ENCODE measurements around the gene IFNA2.

The IFNA2 gene

DNA sequence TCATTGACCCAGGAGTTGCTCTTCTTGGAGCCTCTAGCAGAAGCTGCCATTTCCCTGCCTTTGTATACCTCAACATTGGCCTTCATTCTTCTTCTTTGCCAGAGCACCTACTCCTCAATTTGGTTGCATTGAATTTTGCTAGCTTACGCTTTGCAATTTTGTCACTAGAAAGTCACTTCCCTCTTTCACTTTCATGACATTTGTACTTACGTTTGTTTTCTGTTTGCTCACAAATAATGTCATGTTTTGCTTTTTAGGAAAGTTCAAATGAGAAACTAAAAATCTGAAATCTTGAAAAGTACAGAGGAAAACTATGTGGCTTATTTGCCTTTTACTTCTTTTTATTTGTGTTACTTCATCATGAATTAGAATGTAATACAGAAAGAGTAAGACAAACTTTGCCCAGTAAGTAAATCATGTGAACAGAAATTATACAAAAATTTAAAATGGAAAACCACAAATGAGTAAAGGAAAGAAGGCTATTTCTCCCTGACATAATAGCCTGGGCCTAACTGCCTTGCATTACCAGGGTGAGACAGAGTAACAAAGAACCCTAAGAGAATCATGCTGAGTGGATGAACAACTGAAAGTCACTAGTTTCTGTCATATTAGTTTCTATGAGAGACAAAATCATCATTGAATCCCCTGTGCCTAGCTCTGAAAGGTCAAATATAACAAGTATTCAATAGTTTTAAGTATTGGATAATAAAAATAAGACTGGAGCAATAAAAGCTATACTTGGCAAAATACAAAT lies 47.7 kb upstream of the IFNA2 start:
- Histone ChIP-seq H4K20me1 (ENCODE audit: insufficient read depth, low read length) (no peaks in the 10 kb centered on the region), H3K4me1 (ENCODE audit: low read length) (no peaks in the 10 kb centered on the region), H2AFZ (ENCODE audit: low read length) (no peak overlapping the region), H3K36me3 (replicated peaks; ENCODE audit: insufficient read depth, low read length) (no peaks in the 10 kb centered on the region), H3K9me2 (replicated peaks; ENCODE audit: insufficient read depth, low read length) (no peaks in the 10 kb centered on the region), H3K4me2 (ENCODE audit: low read depth, low read length) (no peak overlapping the region), H3K9ac (ENCODE audit: low read length) (no peak overlapping the region), H3F3A (ENCODE audit: insufficient read depth, low read length) (no peaks in the 10 kb centered on the region), H3K9me3 (replicated peaks; ENCODE audit: insufficient read depth, low read length) (no peaks in the 10 kb centered on the region), H3K4me3 (ENCODE audit: low read length) (no peak overlapping the region), H3K27me3 (replicated peaks; ENCODE audit: insufficient read depth, low read length) (no peaks in the 10 kb centered on the region), H3K27ac (ENCODE audit: low read length) (no peak overlapping the region), H3K79me2 (ENCODE audit: low read length) (no peaks in the 10 kb centered on the region)
- TF ChIP-seq, protein P1, sequence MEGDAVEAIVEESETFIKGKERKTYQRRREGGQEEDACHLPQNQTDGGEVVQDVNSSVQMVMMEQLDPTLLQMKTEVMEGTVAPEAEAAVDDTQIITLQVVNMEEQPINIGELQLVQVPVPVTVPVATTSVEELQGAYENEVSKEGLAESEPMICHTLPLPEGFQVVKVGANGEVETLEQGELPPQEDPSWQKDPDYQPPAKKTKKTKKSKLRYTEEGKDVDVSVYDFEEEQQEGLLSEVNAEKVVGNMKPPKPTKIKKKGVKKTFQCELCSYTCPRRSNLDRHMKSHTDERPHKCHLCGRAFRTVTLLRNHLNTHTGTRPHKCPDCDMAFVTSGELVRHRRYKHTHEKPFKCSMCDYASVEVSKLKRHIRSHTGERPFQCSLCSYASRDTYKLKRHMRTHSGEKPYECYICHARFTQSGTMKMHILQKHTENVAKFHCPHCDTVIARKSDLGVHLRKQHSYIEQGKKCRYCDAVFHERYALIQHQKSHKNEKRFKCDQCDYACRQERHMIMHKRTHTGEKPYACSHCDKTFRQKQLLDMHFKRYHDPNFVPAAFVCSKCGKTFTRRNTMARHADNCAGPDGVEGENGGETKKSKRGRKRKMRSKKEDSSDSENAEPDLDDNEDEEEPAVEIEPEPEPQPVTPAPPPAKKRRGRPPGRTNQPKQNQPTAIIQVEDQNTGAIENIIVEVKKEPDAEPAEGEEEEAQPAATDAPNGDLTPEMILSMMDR (IDR thresholded peaks at IDR 0.05; ENCODE audit: low read length), result no peak
- TF ChIP-seq EZH2phosphoT487 (IDR thresholded peaks at IDR 0.05; ENCODE audit: low read length) (no peak), EZH2 (optimal IDR thresholded peaks at IDR 0.05; ENCODE audit: low read depth, low read length) (no peak)
- DNase-seq, result no peak

GRCh38 chr9:21429191-21429590 lies 44.0 kb upstream of the IFNA2 start:
- Histone ChIP-seq H3K4me1 (ENCODE audit: low read length) (no peaks in the 10 kb centered on the region), H3K9me3 (replicated peaks; ENCODE audit: insufficient read depth, low read length) (no peaks in the 10 kb centered on the region), H3K4me3 (ENCODE audit: low read length) (no peak overlapping the region), H3K9me2 (replicated peaks; ENCODE audit: insufficient read depth, low read length) (no peaks in the 10 kb centered on the region), H3K79me2 (ENCODE audit: low read length) (no peaks in the 10 kb centered on the region), H3K27me3 (replicated peaks; ENCODE audit: insufficient read depth, low read length) (no peaks in the 10 kb centered on the region), H3F3A (ENCODE audit: insufficient read depth, low read length) (no peaks in the 10 kb centered on the region), H3K4me2 (ENCODE audit: low read depth, low read length) (no peak overlapping the region), H3K36me3 (replicated peaks; ENCODE audit: insufficient read depth, low read length) (no peaks in the 10 kb centered on the region), H3K9ac (ENCODE audit: low read length) (no peak overlapping the region), H4K20me1 (ENCODE audit: insufficient read depth, low read length) (no peaks in the 10 kb centered on the region), H2AFZ (ENCODE audit: low read length) (no peak overlapping the region), H3K27ac (ENCODE audit: low read length) (no peak overlapping the region)
- DNase-seq, result no peak
- TF ChIP-seq, protein P1 (IDR thresholded peaks at IDR 0.05; ENCODE audit: low read length), result no peak
- TF ChIP-seq EZH2phosphoT487 (IDR thresholded peaks at IDR 0.05; ENCODE audit: low read length) (no peak), EZH2 (optimal IDR thresholded peaks at IDR 0.05; ENCODE audit: low read depth, low read length) (no peak)

- Histone ChIP-seq H3K9ac (ENCODE audit: low read length) (no peak overlapping the region), H3K27me3 (replicated peaks; ENCODE audit: insufficient read depth, low read length) (no peaks in the 10 kb centered on the region), H3K36me3 (replicated peaks; ENCODE audit: insufficient read depth, low read length) (no peaks in the 10 kb centered on the region), H3K4me3 (ENCODE audit: low read length) (no peak overlapping the region), H3K27ac (ENCODE audit: low read length) (no peak overlapping the region), H3K4me1 (ENCODE audit: low read length) (no peaks in the 10 kb centered on the region), H3F3A (ENCODE audit: insufficient read depth, low read length) (no peaks in the 10 kb centered on the region), H4K20me1 (ENCODE audit: insufficient read depth, low read length) (no peaks in the 10 kb centered on the region), H3K4me2 (ENCODE audit: low read depth, low read length) (no peak overlapping the region), H3K9me2 (replicated peaks; ENCODE audit: insufficient read depth, low read length) (no peaks in the 10 kb centered on the region), H2AFZ (ENCODE audit: low read length) (no peak overlapping the region), H3K79me2 (ENCODE audit: low read length) (no peaks in the 10 kb centered on the region), H3K9me3 (replicated peaks; ENCODE audit: insufficient read depth, low read length) (no peaks in the 10 kb centered on the region)
- TF ChIP-seq, protein P1 (IDR thresholded peaks at IDR 0.05; ENCODE audit: low read length), result no peak
- TF ChIP-seq EZH2phosphoT487 (IDR thresholded peaks at IDR 0.05; ENCODE audit: low read length) (no peak), EZH2 (optimal IDR thresholded peaks at IDR 0.05; ENCODE audit: low read depth, low read length) (no peak)
- no peak for DNase-seq
Observed at GRCh38 chr9:21428235-21428634, 43.0 kb upstream of the IFNA2 start.

Measured in MM.1S (cell line).